ENCODE data around the gene TMIGD3.

Gene TMIGD3

GRCh38 chr1:111491070-111491469 lies 12.4 kb downstream of the TMIGD3 start:
- DNase-seq (ENCODE audit: low read depth): no peak

GRCh38 chr1:111490220-111490619 lies 13.2 kb downstream of the TMIGD3 start:
- no peak for TF ChIP-seq CTCF (IDR thresholded peaks at IDR 0.05; ENCODE audit: low read depth, low read length)
- no peak for TF ChIP-seq MAX (IDR thresholded peaks at IDR 0.05; ENCODE audit: low read depth, low read length)
- no peak for TF ChIP-seq MYC (IDR thresholded peaks at IDR 0.05; ENCODE audit: low read depth, low read length)
- no peak for TF ChIP-seq POLR2A (IDR thresholded peaks at IDR 0.05; ENCODE audit: extremely low read depth, insufficient read length)
- DNase-seq (ENCODE audit: low read depth): no peak
- H3K4me3 ChIP-seq (ENCODE audit: low read depth, low read length): no peak overlapping the region

More at GRCh38 chr1:111491070-111491469, 12.4 kb downstream of the TMIGD3 start:
- no peak for TF ChIP-seq MAX (IDR thresholded peaks at IDR 0.05; ENCODE audit: low read depth, low read length)
- no peak for TF ChIP-seq MYC (IDR thresholded peaks at IDR 0.05; ENCODE audit: low read depth, low read length)
- no peak for TF ChIP-seq CTCF (IDR thresholded peaks at IDR 0.05; ENCODE audit: low read depth, low read length)
- no peak for TF ChIP-seq POLR2A (IDR thresholded peaks at IDR 0.05; ENCODE audit: extremely low read depth, insufficient read length)
- no peak overlapping the region for H3K4me3 ChIP-seq (ENCODE audit: low read depth, low read length)

- TF ChIP-seq CTCF (IDR thresholded peaks at IDR 0.05; ENCODE audit: low read depth, low read length): peak; percentile 6
- TF ChIP-seq MAX (IDR thresholded peaks at IDR 0.05; ENCODE audit: low read depth, low read length): peak; percentile 26; the same call in 1 of the 2 replicates
- TF ChIP-seq MYC (IDR thresholded peaks at IDR 0.05; ENCODE audit: low read depth, low read length): no peak
- peak; percentile 90 for DNase-seq (ENCODE audit: low read depth)
- peak overlapping the region; percentile 40 for H3K4me3 ChIP-seq (ENCODE audit: low read depth, low read length)
These were observed 13.8 kb downstream of the TMIGD3 start for GRCh38 chr1:111489604-111490003.

GRCh38 chr1:111488669-111489068 lies 14.8 kb downstream of the TMIGD3 start:
- TF ChIP-seq MYC (IDR thresholded peaks at IDR 0.05; ENCODE audit: low read depth, low read length) (no peak), MAX (IDR thresholded peaks at IDR 0.05; ENCODE audit: low read depth, low read length) (no peak), POLR2A (IDR thresholded peaks at IDR 0.05; ENCODE audit: extremely low read depth, insufficient read length) (no peak), CTCF (IDR thresholded peaks at IDR 0.05; ENCODE audit: low read depth, low read length) (no peak)
- no peak for DNase-seq (ENCODE audit: low read depth)
- peak overlapping the region; percentile 12 for H3K4me3 ChIP-seq (ENCODE audit: low read depth, low read length)

- TF ChIP-seq POLR2A (IDR thresholded peaks at IDR 0.05; ENCODE audit: extremely low read depth, insufficient read length) (no peak), MYC (IDR thresholded peaks at IDR 0.05; ENCODE audit: low read depth, low read length) (no peak), CTCF (IDR thresholded peaks at IDR 0.05; ENCODE audit: low read depth, low read length) (no peak), MAX (IDR thresholded peaks at IDR 0.05; ENCODE audit: low read depth, low read length) (no peak)
- H3K4me3 ChIP-seq (ENCODE audit: low read depth, low read length): no peak overlapping the region
- no peak for DNase-seq (ENCODE audit: low read depth)
These were observed 16.3 kb downstream of the TMIGD3 start for GRCh38 chr1:111487133-111487532.

GRCh38 chr1:111486431-111486830 lies 17.0 kb downstream of the TMIGD3 start:
- no peak for DNase-seq (ENCODE audit: low read depth)
- no peak for TF ChIP-seq MAX (IDR thresholded peaks at IDR 0.05; ENCODE audit: low read depth, low read length)
- no peak for TF ChIP-seq POLR2A (IDR thresholded peaks at IDR 0.05; ENCODE audit: extremely low read depth, insufficient read length)
- no peak for TF ChIP-seq CTCF (IDR thresholded peaks at IDR 0.05; ENCODE audit: low read depth, low read length)
- TF ChIP-seq MYC (IDR thresholded peaks at IDR 0.05; ENCODE audit: low read depth, low read length): no peak
- no peak overlapping the region for H3K4me3 ChIP-seq (ENCODE audit: low read depth, low read length)

Data from NB4 (cell line).